OCI-LY1 (cell line): ENCODE results near the gene DELE1.

Source experiments
- H2AFZ ChIP-seq: fragments of 200-600 bp; sonication (generic), shearing (Covaris generic); 2 replicates; pipeline ENCODE4 v1.6.0; 2014; ENCODE audit warnings: antibody characterized with exemption, mild to moderate bottlenecking, low read length
- H3F3A ChIP-seq: fragments of 200-600 bp; sonication (generic), shearing (Covaris generic); 2 replicates; pipeline ENCODE4 v1.6.0; 2014; ENCODE audit warnings: mild to moderate bottlenecking, antibody characterized with exemption, low read length, moderate library complexity; ENCODE audit not compliant: insufficient read depth
- H3K27ac ChIP-seq: fragments of 200-600 bp; sonication (generic); 2 replicates; pipeline ENCODE4 v1.5.1; 2014; ENCODE audit warnings: low read length, mixed run types, mild to moderate bottlenecking, low read depth; ENCODE audit not compliant: poor library complexity, severe bottlenecking
- H3K27me3 ChIP-seq: fragments of 200-600 bp; sonication (generic); 2 replicates; pipeline ENCODE4 v1.6.0; 2014; ENCODE audit warnings: antibody characterized with exemption, mild to moderate bottlenecking, low read length, moderate library complexity; ENCODE audit not compliant: insufficient read depth
- H3K36me3 ChIP-seq: fragments of 200-600 bp; sonication (generic); 2 replicates; pipeline ENCODE4 v1.6.1; 2014; ENCODE audit warnings: mild to moderate bottlenecking, antibody characterized with exemption, low read length, moderate library complexity, mixed read lengths; ENCODE audit not compliant: insufficient read depth
- H3K4me1 ChIP-seq: fragments of 200-600 bp; sonication (generic); 2 replicates; pipeline ENCODE4 v1.5.1; 2014; ENCODE audit warnings: mild to moderate bottlenecking, low read length, moderate library complexity; ENCODE audit not compliant: insufficient read depth, severe bottlenecking
- H3K4me2 ChIP-seq: fragments of 200-600 bp; sonication (generic), shearing (Covaris generic); 2 replicates; pipeline ENCODE4 v1.6.1; 2014; ENCODE audit warnings: low read length
- H3K4me3 ChIP-seq: fragments of 200-600 bp; sonication (generic); 2 replicates; pipeline ENCODE4 v1.5.1; 2014; ENCODE audit warnings: low read length, low read depth, mild to moderate bottlenecking, mixed read lengths; ENCODE audit not compliant: poor library complexity, severe bottlenecking
- H3K79me2 ChIP-seq: fragments of 200-600 bp; shearing (Covaris generic); 2 replicates; pipeline ENCODE4 v1.6.1; 2016; ENCODE audit warnings: mixed run types, low read length, mixed read lengths; ENCODE audit not compliant: insufficient read depth
- H3K9ac ChIP-seq: fragments of 200-600 bp; sonication (generic), shearing (Covaris generic); 2 replicates; pipeline ENCODE4 v1.6.1; 2014; ENCODE audit warnings: mild to moderate bottlenecking, low read length, mixed read lengths
- H3K9me2 ChIP-seq: fragments of 200-600 bp; sonication (generic), shearing (Covaris generic); 2 replicates; pipeline ENCODE4 v1.6.1; 2014; ENCODE audit warnings: low read depth, mild to moderate bottlenecking, low read length, mixed read lengths
- H3K9me3 ChIP-seq: fragments of 200-600 bp; shearing (Covaris generic); 2 replicates; pipeline ENCODE4 v1.6.1; 2014; ENCODE audit warnings: low read length, mixed read lengths
- H4K20me1 ChIP-seq: fragments of 200-600 bp; sonication (generic), shearing (Covaris generic); 2 replicates; pipeline ENCODE4 v1.6.0; 2016; ENCODE audit warnings: mild to moderate bottlenecking, low read length; ENCODE audit not compliant: insufficient read depth
- EZH2 ChIP-seq: fragments of 200-600 bp; sonication (generic), shearing (Covaris generic); IDR thresholded peaks from 2 replicates; pipeline ENCODE4 v1.8.0; 2017; ENCODE audit warnings: borderline replicate concordance, mixed run types, mild to moderate bottlenecking, antibody characterized with exemption, low read length, moderate library complexity, mixed read lengths
- TF ChIP-seq, protein P1 (sequence below): fragments of 200-600 bp; sonication (generic), shearing (Covaris generic); IDR thresholded peaks from 2 replicates; pipeline ENCODE4 v1.5.1; 2017; ENCODE audit warnings: mild to moderate bottlenecking, antibody characterized with exemption, low read length, moderate library complexity, mixed read lengths

DELE1 gene

DNA sequence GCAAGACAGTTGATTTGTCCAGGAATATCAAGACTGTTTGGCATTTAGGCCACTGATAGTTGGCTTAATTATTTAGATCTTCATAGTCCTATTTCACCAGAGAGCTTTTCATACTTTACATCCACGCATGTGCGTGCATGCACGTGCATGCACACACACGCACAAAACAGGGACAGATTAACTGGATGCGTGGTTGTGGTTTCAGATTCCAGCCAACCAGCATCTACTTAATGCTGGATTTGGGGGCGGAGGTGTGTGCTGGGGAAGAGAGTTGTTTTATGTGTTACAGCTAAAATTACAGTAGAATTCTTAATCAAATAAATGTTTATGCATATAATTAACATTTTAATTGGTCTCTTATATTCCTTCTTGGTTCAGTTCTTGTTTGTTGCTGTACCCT is 52.5 kb downstream of the DELE1 start:
- no peak overlapping the region for H3K27ac ChIP-seq
- H3K4me1 ChIP-seq = no peaks in the 10 kb centered on the region
- no peaks in the 10 kb centered on the region for H3K27me3 ChIP-seq
- no peak overlapping the region for H3K4me3 ChIP-seq
- H3F3A ChIP-seq = no peaks in the 10 kb centered on the region; the same call in 1 of the 2 replicates
- H3K36me3 ChIP-seq = peaks cover 89% of the 10 kb centered on the region
- H3K4me2 ChIP-seq = no peak overlapping the region
- no peak overlapping the region for H2AFZ ChIP-seq
- no peaks in the 10 kb centered on the region for H4K20me1 ChIP-seq
- no peaks in the 10 kb centered on the region for H3K9me2 ChIP-seq
- H3K9ac ChIP-seq = no peak overlapping the region
- H3K79me2 ChIP-seq = no peaks in the 10 kb centered on the region
- no peak for TF ChIP-seq EZH2
- TF ChIP-seq, protein P1, sequence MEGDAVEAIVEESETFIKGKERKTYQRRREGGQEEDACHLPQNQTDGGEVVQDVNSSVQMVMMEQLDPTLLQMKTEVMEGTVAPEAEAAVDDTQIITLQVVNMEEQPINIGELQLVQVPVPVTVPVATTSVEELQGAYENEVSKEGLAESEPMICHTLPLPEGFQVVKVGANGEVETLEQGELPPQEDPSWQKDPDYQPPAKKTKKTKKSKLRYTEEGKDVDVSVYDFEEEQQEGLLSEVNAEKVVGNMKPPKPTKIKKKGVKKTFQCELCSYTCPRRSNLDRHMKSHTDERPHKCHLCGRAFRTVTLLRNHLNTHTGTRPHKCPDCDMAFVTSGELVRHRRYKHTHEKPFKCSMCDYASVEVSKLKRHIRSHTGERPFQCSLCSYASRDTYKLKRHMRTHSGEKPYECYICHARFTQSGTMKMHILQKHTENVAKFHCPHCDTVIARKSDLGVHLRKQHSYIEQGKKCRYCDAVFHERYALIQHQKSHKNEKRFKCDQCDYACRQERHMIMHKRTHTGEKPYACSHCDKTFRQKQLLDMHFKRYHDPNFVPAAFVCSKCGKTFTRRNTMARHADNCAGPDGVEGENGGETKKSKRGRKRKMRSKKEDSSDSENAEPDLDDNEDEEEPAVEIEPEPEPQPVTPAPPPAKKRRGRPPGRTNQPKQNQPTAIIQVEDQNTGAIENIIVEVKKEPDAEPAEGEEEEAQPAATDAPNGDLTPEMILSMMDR = no peak
- no peaks in the 10 kb centered on the region for H3K9me3 ChIP-seq

DNA sequence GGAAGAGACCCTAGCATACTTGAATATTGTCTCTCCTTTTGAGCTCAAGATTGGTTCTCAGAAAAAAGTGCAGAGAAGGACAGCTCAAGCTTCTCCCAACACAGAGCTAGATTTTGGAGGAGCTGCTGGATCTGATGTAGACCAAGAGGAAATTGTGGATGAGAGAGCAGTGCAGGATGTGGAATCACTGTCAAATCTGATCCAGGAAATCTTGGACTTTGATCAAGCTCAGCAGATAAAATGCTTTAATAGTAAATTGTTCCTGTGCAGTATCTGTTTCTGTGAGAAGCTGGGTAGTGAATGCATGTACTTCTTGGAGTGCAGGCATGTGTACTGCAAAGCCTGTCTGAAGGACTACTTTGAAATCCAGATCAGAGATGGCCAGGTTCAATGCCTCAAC is 54.7 kb downstream of the DELE1 start:
- Histone ChIP-seq H3K27me3 (no peaks in the 10 kb centered on the region), H3F3A (no peaks in the 10 kb centered on the region; the same call in 1 of the 2 replicates), H3K9me2 (no peaks in the 10 kb centered on the region), H3K27ac (no peak overlapping the region), H3K36me3 (peaks cover 94% of the 10 kb centered on the region), H2AFZ (no peak overlapping the region), H4K20me1 (no peaks in the 10 kb centered on the region), H3K4me1 (no peaks in the 10 kb centered on the region), H3K9ac (no peak overlapping the region), H3K4me2 (no peak overlapping the region), H3K9me3 (no peaks in the 10 kb centered on the region), H3K79me2 (no peaks in the 10 kb centered on the region), H3K4me3 (no peak overlapping the region)
- no peak for TF ChIP-seq EZH2
- TF ChIP-seq, protein P1 = no peak

DNA sequence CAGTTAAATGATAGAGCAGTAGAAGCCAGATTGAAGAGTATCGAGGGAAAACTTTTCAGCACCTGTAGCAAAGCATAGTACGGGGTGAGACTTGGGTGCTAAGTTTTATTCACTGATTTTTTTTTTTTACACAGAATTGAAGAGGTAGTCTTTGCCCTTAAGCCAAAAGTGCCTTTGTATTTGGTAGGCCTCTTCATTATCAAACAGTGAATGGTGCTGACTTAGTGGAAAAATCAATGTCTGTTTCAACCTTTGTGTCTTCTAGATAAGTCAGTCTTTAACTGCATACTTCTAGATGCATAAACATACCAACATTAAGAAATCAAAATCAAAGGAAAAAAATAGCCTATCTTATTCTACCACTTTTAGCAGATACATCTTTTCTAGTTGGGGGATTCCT is 59.0 kb downstream of the DELE1 start:
- H3K9ac ChIP-seq = no peak overlapping the region
- no peaks in the 10 kb centered on the region for H3K9me3 ChIP-seq
- TF ChIP-seq, protein P1 = no peak
- no peak for TF ChIP-seq EZH2
- no peaks in the 10 kb centered on the region for H3K27me3 ChIP-seq
- no peaks in the 10 kb centered on the region for H3K4me1 ChIP-seq
- H4K20me1 ChIP-seq = no peaks in the 10 kb centered on the region
- no peaks in the 10 kb centered on the region for H3K9me2 ChIP-seq
- H3K36me3 ChIP-seq = peaks cover 93% of the 10 kb centered on the region
- no peak overlapping the region for H3K27ac ChIP-seq
- no peaks in the 10 kb centered on the region for H3F3A ChIP-seq
- H2AFZ ChIP-seq = no peak overlapping the region
- H3K4me2 ChIP-seq = no peak overlapping the region
- no peak overlapping the region for H3K4me3 ChIP-seq
- no peaks in the 10 kb centered on the region for H3K79me2 ChIP-seq
